ENCODE results near the gene SDCCAG8.

SDCCAG8 gene

GRCh38 chr1:243281672-243282071 lies 25.8 kb downstream of the SDCCAG8 start:
- no peak overlapping the region for H3K27ac ChIP-seq (ENCODE audit: low read length)
- H3K9ac ChIP-seq (ENCODE audit: low read length in 2 of 2) = no peak overlapping the region
- no peaks in the 10 kb centered on the region for H3K4me1 ChIP-seq (ENCODE audit: control insufficient read depth, insufficient read depth, low read length)
- no peaks in the 10 kb centered on the region for H3K27me3 ChIP-seq (ENCODE audit: control insufficient read depth in 1 of 2, insufficient read depth in 2 of 2, low read length in 2 of 2)
- no peak overlapping the region for H3K4me3 ChIP-seq (ENCODE audit: low read length in 2 of 2)
- no peaks in the 10 kb centered on the region for H3K9me3 ChIP-seq (ENCODE audit: control insufficient read depth in 2 of 2, low read length in 2 of 2)
- H3K36me3 ChIP-seq (ENCODE audit: control insufficient read depth in 2 of 2, insufficient read depth in 2 of 2, low read length in 2 of 2) = peaks cover 4 to 23% of the 10 kb centered on the region in 2 donors

GRCh38 chr1:243286409-243287122 lies 30.7 kb downstream of the SDCCAG8 start:
- no peak overlapping the region for H3K27ac ChIP-seq (ENCODE audit: low read length)
- H3K27me3 ChIP-seq (ENCODE audit: control insufficient read depth in 1 of 2, insufficient read depth in 2 of 2, low read length in 2 of 2) = no peaks in the 10 kb centered on the region
- no peak overlapping the region for H3K4me3 ChIP-seq (ENCODE audit: low read length in 2 of 2)
- no peak overlapping the region for H3K9ac ChIP-seq (ENCODE audit: low read length in 2 of 2)
- H3K36me3 ChIP-seq (ENCODE audit: control insufficient read depth in 2 of 2, insufficient read depth in 2 of 2, low read length in 2 of 2) = peaks cover 6 to 25% of the 10 kb centered on the region in 2 donors
- no peaks in the 10 kb centered on the region for H3K4me1 ChIP-seq (ENCODE audit: control insufficient read depth, insufficient read depth, low read length)
- no peaks in the 10 kb centered on the region for H3K9me3 ChIP-seq (ENCODE audit: control insufficient read depth in 2 of 2, low read length in 2 of 2)

- peaks cover 6 to 22% of the 10 kb centered on the region in 2 donors for H3K36me3 ChIP-seq (ENCODE audit: control insufficient read depth in 2 of 2, insufficient read depth in 2 of 2, low read length in 2 of 2)
- no peak overlapping the region for H3K4me3 ChIP-seq (ENCODE audit: low read length in 2 of 2)
- H3K27ac ChIP-seq (ENCODE audit: low read length) = no peak overlapping the region
- no peak overlapping the region for H3K9ac ChIP-seq (ENCODE audit: low read length in 2 of 2)
- no peaks in the 10 kb centered on the region for H3K4me1 ChIP-seq (ENCODE audit: control insufficient read depth, insufficient read depth, low read length)
- H3K27me3 ChIP-seq (ENCODE audit: control insufficient read depth in 1 of 2, insufficient read depth in 2 of 2, low read length in 2 of 2) = no peaks in the 10 kb centered on the region
- no peaks in the 10 kb centered on the region for H3K9me3 ChIP-seq (ENCODE audit: control insufficient read depth in 2 of 2, low read length in 2 of 2)
Observed at GRCh38 chr1:243287123-243287460, 31.3 kb downstream of the SDCCAG8 start.

- H3K36me3 ChIP-seq (ENCODE audit: control insufficient read depth in 2 of 2, insufficient read depth in 2 of 2, low read length in 2 of 2) = peaks cover 6 to 22% of the 10 kb centered on the region in 2 donors
- no peak overlapping the region for H3K4me3 ChIP-seq (ENCODE audit: low read length in 2 of 2)
- no peaks in the 10 kb centered on the region for H3K9me3 ChIP-seq (ENCODE audit: control insufficient read depth in 2 of 2, low read length in 2 of 2)
- no peaks in the 10 kb centered on the region for H3K4me1 ChIP-seq (ENCODE audit: control insufficient read depth, insufficient read depth, low read length)
- H3K9ac ChIP-seq (ENCODE audit: low read length in 2 of 2) = peak overlapping the region in 1 of 2 donors; percentile 14
- H3K27ac ChIP-seq (ENCODE audit: low read length) = no peak overlapping the region
- H3K27me3 ChIP-seq (ENCODE audit: control insufficient read depth in 1 of 2, insufficient read depth in 2 of 2, low read length in 2 of 2) = no peaks in the 10 kb centered on the region
Observed at GRCh38 chr1:243287652-243288051, 31.8 kb downstream of the SDCCAG8 start.

GRCh38 chr1:243288062-243288461 lies 32.2 kb downstream of the SDCCAG8 start:
- Histone ChIP-seq H3K9me3 (ENCODE audit: control insufficient read depth in 2 of 2, low read length in 2 of 2) (no peaks in the 10 kb centered on the region), H3K4me1 (ENCODE audit: control insufficient read depth, insufficient read depth, low read length) (no peaks in the 10 kb centered on the region), H3K9ac (ENCODE audit: low read length in 2 of 2) (no peak overlapping the region), H3K4me3 (ENCODE audit: low read length in 2 of 2) (no peak overlapping the region), H3K27ac (ENCODE audit: low read length) (no peak overlapping the region), H3K36me3 (ENCODE audit: control insufficient read depth in 2 of 2, insufficient read depth in 2 of 2, low read length in 2 of 2) (peaks cover 6 to 22% of the 10 kb centered on the region in 2 donors), H3K27me3 (ENCODE audit: control insufficient read depth in 1 of 2, insufficient read depth in 2 of 2, low read length in 2 of 2) (no peaks in the 10 kb centered on the region)

- Histone ChIP-seq H3K4me1 (ENCODE audit: control insufficient read depth, insufficient read depth, low read length) (no peaks in the 10 kb centered on the region), H3K9ac (ENCODE audit: low read length in 2 of 2) (no peak overlapping the region), H3K9me3 (ENCODE audit: control insufficient read depth in 2 of 2, low read length in 2 of 2) (no peaks in the 10 kb centered on the region), H3K27me3 (ENCODE audit: control insufficient read depth in 1 of 2, insufficient read depth in 2 of 2, low read length in 2 of 2) (no peaks in the 10 kb centered on the region), H3K4me3 (ENCODE audit: low read length in 2 of 2) (no peak overlapping the region), H3K36me3 (ENCODE audit: control insufficient read depth in 2 of 2, insufficient read depth in 2 of 2, low read length in 2 of 2) (peaks cover 6 to 19% of the 10 kb centered on the region in 2 donors), H3K27ac (ENCODE audit: low read length) (no peak overlapping the region)
Observed at GRCh38 chr1:243291292-243291691, 35.5 kb downstream of the SDCCAG8 start.

- Histone ChIP-seq H3K9ac (ENCODE audit: low read length in 2 of 2) (no peak overlapping the region), H3K36me3 (ENCODE audit: control insufficient read depth in 2 of 2, insufficient read depth in 2 of 2, low read length in 2 of 2) (peaks cover 6 to 12% of the 10 kb centered on the region in 2 donors), H3K4me1 (ENCODE audit: control insufficient read depth, insufficient read depth, low read length) (no peaks in the 10 kb centered on the region), H3K27ac (ENCODE audit: low read length) (no peak overlapping the region), H3K4me3 (ENCODE audit: low read length in 2 of 2) (no peak overlapping the region), H3K27me3 (ENCODE audit: control insufficient read depth in 1 of 2, insufficient read depth in 2 of 2, low read length in 2 of 2) (no peaks in the 10 kb centered on the region), H3K9me3 (ENCODE audit: control insufficient read depth in 2 of 2, low read length in 2 of 2) (no peaks in the 10 kb centered on the region)
Observed at GRCh38 chr1:243292117-243292516, 36.3 kb downstream of the SDCCAG8 start.

GRCh38 chr1:243293941-243294722 lies 38.3 kb downstream of the SDCCAG8 start:
- H3K9me3 ChIP-seq (ENCODE audit: control insufficient read depth in 2 of 2, low read length in 2 of 2) = no peaks in the 10 kb centered on the region
- no peaks in the 10 kb centered on the region for H3K27me3 ChIP-seq (ENCODE audit: control insufficient read depth in 1 of 2, insufficient read depth in 2 of 2, low read length in 2 of 2)
- H3K36me3 ChIP-seq (ENCODE audit: control insufficient read depth in 2 of 2, insufficient read depth in 2 of 2, low read length in 2 of 2) = peaks cover 3 to 12% of the 10 kb centered on the region in 2 donors
- H3K27ac ChIP-seq (ENCODE audit: low read length) = no peak overlapping the region
- no peaks in the 10 kb centered on the region for H3K4me1 ChIP-seq (ENCODE audit: control insufficient read depth, insufficient read depth, low read length)
- no peak overlapping the region for H3K9ac ChIP-seq (ENCODE audit: low read length in 2 of 2)
- H3K4me3 ChIP-seq (ENCODE audit: low read length in 2 of 2) = no peak overlapping the region

- Histone ChIP-seq H3K36me3 (ENCODE audit: control insufficient read depth in 2 of 2, insufficient read depth in 2 of 2, low read length in 2 of 2) (peaks cover 3 to 12% of the 10 kb centered on the region in 2 donors), H3K4me1 (ENCODE audit: control insufficient read depth, insufficient read depth, low read length) (no peaks in the 10 kb centered on the region), H3K4me3 (ENCODE audit: low read length in 2 of 2) (no peak overlapping the region), H3K9ac (ENCODE audit: low read length in 2 of 2) (no peak overlapping the region), H3K27ac (ENCODE audit: low read length) (no peak overlapping the region), H3K27me3 (ENCODE audit: control insufficient read depth in 1 of 2, insufficient read depth in 2 of 2, low read length in 2 of 2) (no peaks in the 10 kb centered on the region), H3K9me3 (ENCODE audit: control insufficient read depth in 2 of 2, low read length in 2 of 2) (no peaks in the 10 kb centered on the region)
Observed at GRCh38 chr1:243294723-243295121, 38.9 kb downstream of the SDCCAG8 start.

GRCh38 chr1:243299069-243299468 lies 43.2 kb downstream of the SDCCAG8 start:
- Histone ChIP-seq H3K4me1 (ENCODE audit: control insufficient read depth, insufficient read depth, low read length) (no peaks in the 10 kb centered on the region), H3K27me3 (ENCODE audit: control insufficient read depth in 1 of 2, insufficient read depth in 2 of 2, low read length in 2 of 2) (no peaks in the 10 kb centered on the region)

GRCh38 chr1:243301059-243301458 lies 45.2 kb downstream of the SDCCAG8 start:
- H3K4me3 ChIP-seq (ENCODE audit: low read length in 2 of 2) = no peak overlapping the region
- H3K36me3 ChIP-seq (ENCODE audit: control insufficient read depth in 2 of 2, insufficient read depth in 2 of 2, low read length in 2 of 2) = peaks cover 0 to 11% of the 10 kb centered on the region in 2 donors
- no peaks in the 10 kb centered on the region for H3K9me3 ChIP-seq (ENCODE audit: control insufficient read depth in 2 of 2, low read length in 2 of 2)
- no peak overlapping the region for H3K9ac ChIP-seq (ENCODE audit: low read length in 2 of 2)
- H3K4me1 ChIP-seq (ENCODE audit: control insufficient read depth, insufficient read depth, low read length) = no peaks in the 10 kb centered on the region
- no peaks in the 10 kb centered on the region for H3K27me3 ChIP-seq (ENCODE audit: control insufficient read depth in 1 of 2, insufficient read depth in 2 of 2, low read length in 2 of 2)
- H3K27ac ChIP-seq (ENCODE audit: low read length) = no peak overlapping the region

More at GRCh38 chr1:243299069-243299468, 43.2 kb downstream of the SDCCAG8 start:
- H3K27ac ChIP-seq (ENCODE audit: low read length) = no peak overlapping the region
- H3K9me3 ChIP-seq (ENCODE audit: control insufficient read depth in 2 of 2, low read length in 2 of 2) = no peaks in the 10 kb centered on the region
- peaks cover 0 to 11% of the 10 kb centered on the region in 2 donors for H3K36me3 ChIP-seq (ENCODE audit: control insufficient read depth in 2 of 2, insufficient read depth in 2 of 2, low read length in 2 of 2)
- no peak overlapping the region for H3K4me3 ChIP-seq (ENCODE audit: low read length in 2 of 2)
- H3K9ac ChIP-seq (ENCODE audit: low read length in 2 of 2) = no peak overlapping the region

All from stomach smooth muscle (tissue), 2 donors.